ENCODE measurements around the gene DEF6. TPM values are rescaled to one million over a fixed set of nuclear protein-coding genes. Genes with fewer than 3 reads are reported as not detected.

The DEF6 gene
- total RNA-seq, 4 donors from 2014 or later: 0.26 to 8.9 (median 3.1) TPM

DNA sequence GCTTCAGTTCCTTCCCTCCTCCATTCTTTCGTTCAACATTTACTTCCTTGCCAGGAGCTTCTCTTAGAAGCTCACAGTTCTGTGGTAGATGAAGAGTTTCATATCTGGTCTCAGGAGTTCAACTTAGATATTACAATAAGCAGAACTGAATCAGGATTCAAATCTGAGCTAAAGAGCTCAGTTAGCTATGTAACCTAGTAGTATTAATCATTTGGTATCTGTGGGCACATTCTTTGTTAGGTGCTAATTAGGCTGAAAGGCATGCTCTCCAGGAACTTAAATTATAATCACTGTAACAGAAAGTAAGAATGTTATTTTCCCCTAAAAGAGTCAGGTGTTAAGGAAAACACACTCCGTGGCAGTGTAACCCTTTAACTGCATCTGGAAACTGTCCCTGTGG is 29.7 kb upstream of the DEF6 start:
- DNase-seq: no peak
- Histone ChIP-seq H3K27ac (no peak overlapping the region), H3K36me3 (no peaks in the 10 kb centered on the region), H3K27me3 (no peaks in the 10 kb centered on the region), H3K4me3 (no peak overlapping the region), H3K9me3 (no peaks in the 10 kb centered on the region), H3K4me1 (no peaks in the 10 kb centered on the region)
- intact Hi-C loops (cut with DNase I; ENCODE audit: low total_unique reads): no loop called here
- TF ChIP-seq POLR2A (IDR thresholded peaks at IDR 0.05) (no peak), CTCF (IDR thresholded peaks at IDR 0.05) (no peak)

- H3K36me3 ChIP-seq: no peaks in the 10 kb centered on the region
- H3K27ac ChIP-seq: no peak overlapping the region
- no peaks in the 10 kb centered on the region for H3K9me3 ChIP-seq
- intact Hi-C loops (cut with DNase I; ENCODE audit: low total_unique reads): no loop called here
- no peak for DNase-seq
- TF ChIP-seq CTCF (IDR thresholded peaks at IDR 0.05): no peak
- no peak for TF ChIP-seq POLR2A (IDR thresholded peaks at IDR 0.05)
- no peak overlapping the region for H3K4me3 ChIP-seq
- no peaks in the 10 kb centered on the region for H3K27me3 ChIP-seq
- no peaks in the 10 kb centered on the region for H3K4me1 ChIP-seq
Observed at GRCh38 chr6:35272005-35272404, 25.6 kb upstream of the DEF6 start.

DNA sequence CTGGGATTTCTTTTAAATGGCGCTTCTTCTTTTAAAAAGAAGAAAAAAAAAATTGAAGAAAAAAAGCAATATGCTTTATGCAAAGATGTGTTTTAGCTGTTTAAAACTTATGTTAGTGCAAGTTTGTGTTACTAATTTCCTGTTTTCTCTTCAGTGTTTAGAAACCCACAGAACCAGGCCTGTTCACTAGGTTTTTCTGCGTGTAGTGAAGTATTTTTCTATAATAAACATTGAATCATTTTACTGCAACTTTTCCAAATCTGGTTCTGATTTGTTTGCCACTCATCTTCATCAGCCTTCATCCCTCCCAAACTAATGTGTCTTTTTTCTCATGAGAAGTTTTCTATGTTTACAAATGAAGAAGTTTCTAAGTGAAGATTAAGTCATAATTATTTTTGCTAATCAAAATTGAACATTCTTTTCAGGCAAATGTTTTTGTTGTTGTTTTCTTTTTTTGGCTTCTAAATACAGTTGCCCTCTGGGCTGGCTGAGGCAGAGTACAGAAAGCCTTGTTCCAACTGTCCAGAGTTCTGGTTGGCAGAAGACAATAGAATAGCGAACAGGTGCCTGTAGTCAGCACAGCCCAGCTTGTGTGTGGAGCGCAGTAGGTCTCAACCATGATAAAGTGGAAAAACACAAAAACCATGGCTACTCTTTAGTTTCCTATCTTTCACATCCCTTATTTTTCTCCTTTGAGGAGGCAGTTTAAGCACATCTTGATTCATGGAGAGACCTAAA is 23.6 kb upstream of the DEF6 start:
- Histone ChIP-seq H3K4me1 (no peaks in the 10 kb centered on the region), H3K4me3 (no peak overlapping the region), H3K27ac (no peak overlapping the region), H3K9me3 (no peaks in the 10 kb centered on the region), H3K27me3 (no peaks in the 10 kb centered on the region), H3K36me3 (no peaks in the 10 kb centered on the region)
- TF ChIP-seq CTCF (IDR thresholded peaks at IDR 0.05) (no peak), POLR2A (IDR thresholded peaks at IDR 0.05) (no peak)
- DNase-seq: no peak
- intact Hi-C loops (cut with DNase I; ENCODE audit: low total_unique reads): no loop called here

DNA sequence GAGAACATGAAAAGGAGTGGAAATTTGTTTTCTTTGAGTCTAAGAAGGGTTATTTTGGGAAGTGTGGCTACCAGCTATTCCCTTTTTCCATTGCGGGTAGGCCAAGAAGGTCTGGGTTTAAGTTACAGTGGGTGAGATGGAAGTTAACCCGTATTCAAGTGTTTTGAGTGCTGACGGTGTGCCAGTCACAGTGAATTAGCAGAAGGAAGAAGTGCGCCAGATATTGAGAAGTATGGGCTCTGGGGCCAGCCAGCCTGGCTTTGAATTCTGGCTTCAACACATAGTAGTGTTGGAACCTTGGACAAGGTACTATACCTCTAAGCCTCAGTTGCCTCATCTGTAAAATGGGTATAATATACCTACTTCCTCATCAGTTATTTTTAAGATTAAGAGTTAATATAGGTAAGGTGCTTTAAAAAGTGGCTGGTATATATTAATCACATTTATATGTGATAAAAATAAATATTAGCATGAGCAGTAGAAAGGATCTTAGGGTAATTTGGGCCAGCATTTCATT is 21.8 kb upstream of the DEF6 start:
- H3K4me1 ChIP-seq: no peaks in the 10 kb centered on the region
- TF ChIP-seq CTCF (IDR thresholded peaks at IDR 0.05) (no peak), POLR2A (IDR thresholded peaks at IDR 0.05) (no peak)
- no peak overlapping the region for H3K4me3 ChIP-seq
- intact Hi-C loops (cut with DNase I; ENCODE audit: low total_unique reads): no loop called here
- no peaks in the 10 kb centered on the region for H3K27me3 ChIP-seq
- H3K27ac ChIP-seq: peak overlapping the region in 1 of 2 donors; percentile 39
- DNase-seq: no peak
- no peaks in the 10 kb centered on the region for H3K36me3 ChIP-seq
- no peaks in the 10 kb centered on the region for H3K9me3 ChIP-seq

GRCh38 chr6:35278708-35279107 is 18.9 kb upstream of the DEF6 start:
- Histone ChIP-seq H3K4me1 (no peaks in the 10 kb centered on the region), H3K9me3 (no peaks in the 10 kb centered on the region), H3K4me3 (no peak overlapping the region), H3K27ac (no peak overlapping the region), H3K27me3 (no peaks in the 10 kb centered on the region), H3K36me3 (no peaks in the 10 kb centered on the region)
- no peak for DNase-seq
- TF ChIP-seq CTCF (IDR thresholded peaks at IDR 0.05) (no peak), POLR2A (IDR thresholded peaks at IDR 0.05) (no peak)
- intact Hi-C loops (cut with DNase I; ENCODE audit: low total_unique reads): no loop called here

Data from uterus (tissue), 4 donors.